GM12891 (cell line): ENCODE measurements around the gene DENND4A.

Source experiments
- POLR2A ChIP-seq: IDR thresholded peaks from 2 replicates; pipeline ENCODE4 v1.6.1; 2011; ENCODE audit warnings: low read depth, low read length, control low read depth
- POLR2AphosphoS5 ChIP-seq: IDR thresholded peaks from 2 replicates; pipeline ENCODE4 v1.6.1; 2011; ENCODE audit warnings: low read depth, low read length, control low read depth
- SPI1 ChIP-seq: IDR thresholded peaks from 2 replicates; pipeline ENCODE4 v1.6.1; 2011; ENCODE audit warnings: low read depth, low read length, control low read depth
- TAF1 ChIP-seq: IDR thresholded peaks from 2 replicates; pipeline ENCODE4 v1.6.1; 2011; ENCODE audit warnings: low read depth, low read length, control low read depth

GRCh38 chr15:65759441-65759840 lies 32.7 kb downstream of the DENND4A start:
- TF ChIP-seq POLR2A (no peak), SPI1 (no peak), TAF1 (no peak), POLR2AphosphoS5 (no peak)
